K562 (cell line): ENCODE data around the gene PLXNA3. TPM values are rescaled to one million over a fixed set of nuclear protein-coding genes. Genes with fewer than 3 reads are reported as not detected.

ENCODE experiments used
- ARNT ChIP-seq, 2 experiments: fragments of 450-650 bp; IDR thresholded peaks; 2 replicates each; pipeline ENCODE4 v1.6.1; 2016; ENCODE audit warnings: mild to moderate bottlenecking in 1 of 2
- ATF1 ChIP-seq, 2 experiments: fragments of 450-650 bp in 1 of 2; IDR thresholded peaks; 2 replicates each; pipeline ENCODE4 v1.6.1; 2016; ENCODE audit warnings: missing compliant biosample characterization in 1 of 2, missing genetic modification characterization in 1 of 2
- BDP1 ChIP-seq: IDR thresholded peaks from 3 replicates; pipeline ENCODE4 v1.6.1; 2011; ENCODE audit not compliant: insufficient read length, insufficient read depth
- DACH1 ChIP-seq: fragments of 450-650 bp; IDR thresholded peaks from 2 replicates; pipeline ENCODE4 v1.6.1; 2018; ENCODE audit not compliant: partially characterized antibody
- EWSR1 ChIP-seq: fragments of 450-650 bp; IDR thresholded peaks from 2 replicates; pipeline ENCODE4 v1.6.1; 2018; ENCODE audit warnings: borderline replicate concordance, mild to moderate bottlenecking, low read depth, moderate library complexity; ENCODE audit not compliant: partially characterized antibody
- FOXJ3 ChIP-seq: sonication (generic); formaldehyde crosslinking; IDR thresholded peaks from 2 replicates; pipeline ENCODE4 v1.4.0; 2020; ENCODE audit warnings: mild to moderate bottlenecking, missing genetic modification reagents
- NCOA2 ChIP-seq, 2 experiments: fragments of 450-650 bp; IDR thresholded peaks; 2 replicates each; pipeline ENCODE4 v1.6.1; 2018; ENCODE audit warnings: mild to moderate bottlenecking in 2 of 2, moderate library complexity in 1 of 2; ENCODE audit not compliant: partially characterized antibody in 2 of 2
- RBM22 ChIP-seq: fragments of 200-400 bp; formaldehyde crosslinking; IDR thresholded peaks from 2 replicates; pipeline ENCODE4 v1.6.1; 2018; ENCODE audit warnings: low read length, low read depth; ENCODE audit not compliant: poor library complexity, severe bottlenecking
- TGIF2 ChIP-seq: sonication (generic); formaldehyde crosslinking; IDR thresholded peaks from 2 replicates; pipeline ENCODE4 v1.8.1; 2022; ENCODE audit warnings: mild to moderate bottlenecking, missing genetic modification reagents, moderate library complexity
- TRIM28 ChIP-seq: fragments of 450-650 bp; IDR thresholded peaks from 2 replicates; pipeline ENCODE4 v1.6.1; 2017
- TSC22D4 ChIP-seq: fragments of 450-650 bp; IDR thresholded peaks from 2 replicates; pipeline ENCODE4 v1.6.1; 2016; ENCODE audit warnings: missing genetic modification characterization, missing biosample characterization, control low read depth
- ZNF146 ChIP-seq: IDR thresholded peaks from one replicate; pipeline ENCODE4 v1.6.1; 2018; ENCODE audit warnings: missing compliant biosample characterization; ENCODE audit not compliant: unreplicated experiment
- ZNF253 ChIP-seq: fragments of 250-450 bp; sonication (Bioruptor Pico); conservative IDR thresholded peaks from 2 replicates; pipeline ENCODE4 v1.6.1; 2021; ENCODE audit warnings: mild to moderate bottlenecking
- polyA plus RNA-seq, 8 experiments: library from polyadenylated mRNA; depleted of rRNA in 4 of 8; stranded (reverse) in 5 of 8; unstranded in 3 of 8; fragments of >200 nt; fragmentation: Nextera tagmentation in 2 of 8; fragmentation: Illumina TruSeq in 1 of 8; extraction: Ambion mirVana in 2 of 8; extraction: Trizol in 1 of 8; gene quantifications; 2 replicates each; pipeline versions ENCODE4 v1.2.1 to v1.2.3, GENCODE V29; 2011 to 2014; ENCODE audit warnings: inconsistent platforms in 1 of 8, missing spikeins in 1 of 8
- total RNA-seq, 7 experiments: library from RNA; depleted of rRNA in 6 of 7; stranded (reverse); fragments of >200 nt in 6 of 7; fragmentation: Illumina TruSeq in 2 of 7; extraction: Trizol in 2 of 7; gene quantifications; 2 replicates each; pipeline versions ENCODE4 v1.2.1 to v1.2.3, GENCODE V29; 2011 to 2021; ENCODE audit warnings: low replicate concordance in 1 of 7
- TF ChIP-seq, protein P1 (sequence below): fragments of 250-450 bp; sonication (Bioruptor Pico); IDR thresholded peaks from 2 replicates; pipeline ENCODE4 v1.5.0; 2021; ENCODE audit warnings: mild to moderate bottlenecking, borderline replicate concordance
- TF ChIP-seq, protein P2 (sequence below): fragments of 250-450 bp; sonication (Bioruptor Pico); IDR thresholded peaks from 2 replicates; pipeline ENCODE4 v1.4.0; 2020; ENCODE audit warnings: mild to moderate bottlenecking, moderate library complexity, borderline replicate concordance
- TF ChIP-seq, protein P3 (sequence below): fragments of 250-450 bp; sonication (Bioruptor Pico); IDR thresholded peaks from 2 replicates; pipeline ENCODE4 v1.4.0; 2020; ENCODE audit warnings: mild to moderate bottlenecking, moderate library complexity
- TF ChIP-seq, protein P4 (sequence below): fragments of 450-650 bp; formaldehyde crosslinking; IDR thresholded peaks from 2 replicates; pipeline ENCODE4 v1.4.0; 2020; ENCODE audit warnings: mild to moderate bottlenecking

Gene PLXNA3
- total and polyA plus RNA-seq, 9 of the 15 experiments (the other 6 are each of a cell fraction or from before 2014, with no cell fraction given) = 0.32 to 47.8 (median 7.5) TPM

DNA sequence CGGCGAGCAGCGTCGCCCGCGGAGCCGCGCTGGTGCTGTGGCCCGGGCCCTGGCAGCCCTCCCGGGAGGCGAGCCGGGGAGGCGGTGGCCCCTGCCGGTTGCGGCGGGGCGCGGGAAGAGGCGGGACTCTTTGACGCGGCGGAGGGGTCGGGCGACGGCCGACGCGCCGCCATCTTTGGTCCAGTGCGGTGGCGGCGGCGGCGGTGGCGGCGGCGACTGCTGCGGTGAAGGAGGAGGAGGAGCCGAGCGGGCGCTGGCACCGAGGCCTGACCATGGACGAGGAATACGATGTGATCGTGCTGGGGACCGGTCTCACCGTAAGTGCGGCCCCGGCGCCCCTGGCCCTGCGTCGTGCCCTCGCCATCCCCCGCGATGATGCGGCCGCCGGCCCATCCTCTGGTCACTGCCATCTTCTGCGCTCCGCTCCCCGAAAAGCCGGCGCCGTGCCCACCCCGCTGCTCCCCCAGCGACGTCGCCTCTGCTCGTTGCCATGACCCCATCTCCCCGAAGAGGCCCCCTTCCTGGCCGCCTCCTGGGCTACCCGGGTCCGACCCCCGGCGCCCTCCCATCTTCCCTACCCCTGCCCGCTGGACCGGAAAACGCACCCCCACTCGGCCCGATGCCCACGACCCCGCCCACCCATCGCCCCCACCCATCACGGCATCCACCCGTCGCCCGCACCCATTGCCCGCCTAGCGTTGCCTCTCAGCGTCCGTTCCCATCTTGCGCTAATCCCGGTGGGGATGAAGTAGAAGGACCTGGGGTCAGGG is 20.9 kb upstream of the PLXNA3 start, which contains the start of gene GDI1 (continued):
- no peak for TF ChIP-seq FOXJ3
- no peak for TF ChIP-seq RBM22
- TF ChIP-seq ZNF146 (CRISPR knock-in tag) = no peak
- TF ChIP-seq NCOA2 (IDR thresholded peaks at IDR 0.05; ENCODE audit: partially characterized antibody in 2 of 2) = no peak
- TF ChIP-seq DACH1 = no peak
- no peak for TF ChIP-seq ZNF253 (CRISPR knock-in tag)
- no peak for TF ChIP-seq ATF1 (CRISPR knock-in tag; IDR thresholded peaks at IDR 0.05)
- peak; percentile 23; the same call in 1 of the 2 replicates for TF ChIP-seq ATF1 (tag; IDR thresholded peaks at IDR 0.05)
- TF ChIP-seq, protein P1, sequence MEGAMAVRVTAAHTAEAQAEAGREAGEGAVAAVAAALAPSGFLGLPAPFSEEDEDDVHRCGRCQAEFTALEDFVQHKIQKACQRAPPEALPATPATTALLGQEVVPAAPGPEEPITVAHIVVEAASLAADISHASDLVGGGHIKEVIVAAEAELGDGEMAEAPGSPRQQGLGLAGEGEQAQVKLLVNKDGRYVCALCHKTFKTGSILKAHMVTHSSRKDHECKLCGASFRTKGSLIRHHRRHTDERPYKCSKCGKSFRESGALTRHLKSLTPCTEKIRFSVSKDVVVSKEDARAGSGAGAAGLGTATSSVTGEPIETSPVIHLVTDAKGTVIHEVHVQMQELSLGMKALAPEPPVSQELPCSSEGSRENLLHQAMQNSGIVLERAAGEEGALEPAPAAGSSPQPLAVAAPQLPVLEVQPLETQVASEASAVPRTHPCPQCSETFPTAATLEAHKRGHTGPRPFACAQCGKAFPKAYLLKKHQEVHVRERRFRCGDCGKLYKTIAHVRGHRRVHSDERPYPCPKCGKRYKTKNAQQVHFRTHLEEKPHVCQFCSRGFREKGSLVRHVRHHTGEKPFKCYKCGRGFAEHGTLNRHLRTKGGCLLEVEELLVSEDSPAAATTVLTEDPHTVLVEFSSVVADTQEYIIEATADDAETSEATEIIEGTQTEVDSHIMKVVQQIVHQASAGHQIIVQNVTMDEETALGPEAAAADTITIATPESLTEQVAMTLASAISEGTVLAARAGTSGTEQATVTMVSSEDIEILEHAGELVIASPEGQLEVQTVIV (CRISPR knock-in tag) = no peak
- TF ChIP-seq, protein P2, sequence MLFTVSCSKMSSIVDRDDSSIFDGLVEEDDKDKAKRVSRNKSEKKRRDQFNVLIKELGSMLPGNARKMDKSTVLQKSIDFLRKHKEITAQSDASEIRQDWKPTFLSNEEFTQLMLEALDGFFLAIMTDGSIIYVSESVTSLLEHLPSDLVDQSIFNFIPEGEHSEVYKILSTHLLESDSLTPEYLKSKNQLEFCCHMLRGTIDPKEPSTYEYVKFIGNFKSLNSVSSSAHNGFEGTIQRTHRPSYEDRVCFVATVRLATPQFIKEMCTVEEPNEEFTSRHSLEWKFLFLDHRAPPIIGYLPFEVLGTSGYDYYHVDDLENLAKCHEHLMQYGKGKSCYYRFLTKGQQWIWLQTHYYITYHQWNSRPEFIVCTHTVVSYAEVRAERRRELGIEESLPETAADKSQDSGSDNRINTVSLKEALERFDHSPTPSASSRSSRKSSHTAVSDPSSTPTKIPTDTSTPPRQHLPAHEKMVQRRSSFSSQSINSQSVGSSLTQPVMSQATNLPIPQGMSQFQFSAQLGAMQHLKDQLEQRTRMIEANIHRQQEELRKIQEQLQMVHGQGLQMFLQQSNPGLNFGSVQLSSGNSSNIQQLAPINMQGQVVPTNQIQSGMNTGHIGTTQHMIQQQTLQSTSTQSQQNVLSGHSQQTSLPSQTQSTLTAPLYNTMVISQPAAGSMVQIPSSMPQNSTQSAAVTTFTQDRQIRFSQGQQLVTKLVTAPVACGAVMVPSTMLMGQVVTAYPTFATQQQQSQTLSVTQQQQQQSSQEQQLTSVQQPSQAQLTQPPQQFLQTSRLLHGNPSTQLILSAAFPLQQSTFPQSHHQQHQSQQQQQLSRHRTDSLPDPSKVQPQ = no peak
- no peak for TF ChIP-seq TRIM28
- TF ChIP-seq, protein P3, sequence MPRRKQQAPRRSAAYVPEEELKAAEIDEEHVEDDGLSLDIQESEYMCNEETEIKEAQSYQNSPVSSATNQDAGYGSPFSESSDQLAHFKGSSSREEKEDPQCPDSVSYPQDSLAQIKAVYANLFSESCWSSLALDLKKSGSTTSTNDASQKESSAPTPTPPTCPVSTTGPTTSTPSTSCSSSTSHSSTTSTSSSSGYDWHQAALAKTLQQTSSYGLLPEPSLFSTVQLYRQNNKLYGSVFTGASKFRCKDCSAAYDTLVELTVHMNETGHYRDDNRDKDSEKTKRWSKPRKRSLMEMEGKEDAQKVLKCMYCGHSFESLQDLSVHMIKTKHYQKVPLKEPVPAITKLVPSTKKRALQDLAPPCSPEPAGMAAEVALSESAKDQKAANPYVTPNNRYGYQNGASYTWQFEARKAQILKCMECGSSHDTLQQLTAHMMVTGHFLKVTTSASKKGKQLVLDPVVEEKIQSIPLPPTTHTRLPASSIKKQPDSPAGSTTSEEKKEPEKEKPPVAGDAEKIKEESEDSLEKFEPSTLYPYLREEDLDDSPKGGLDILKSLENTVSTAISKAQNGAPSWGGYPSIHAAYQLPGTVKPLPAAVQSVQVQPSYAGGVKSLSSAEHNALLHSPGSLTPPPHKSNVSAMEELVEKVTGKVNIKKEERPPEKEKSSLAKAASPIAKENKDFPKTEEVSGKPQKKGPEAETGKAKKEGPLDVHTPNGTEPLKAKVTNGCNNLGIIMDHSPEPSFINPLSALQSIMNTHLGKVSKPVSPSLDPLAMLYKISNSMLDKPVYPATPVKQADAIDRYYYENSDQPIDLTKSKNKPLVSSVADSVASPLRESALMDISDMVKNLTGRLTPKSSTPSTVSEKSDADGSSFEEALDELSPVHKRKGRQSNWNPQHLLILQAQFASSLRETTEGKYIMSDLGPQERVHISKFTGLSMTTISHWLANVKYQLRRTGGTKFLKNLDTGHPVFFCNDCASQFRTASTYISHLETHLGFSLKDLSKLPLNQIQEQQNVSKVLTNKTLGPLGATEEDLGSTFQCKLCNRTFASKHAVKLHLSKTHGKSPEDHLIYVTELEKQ (CRISPR knock-in tag) = no peak
- TF ChIP-seq EWSR1 = no peak
- TF ChIP-seq TGIF2 = no peak
- TF ChIP-seq ARNT (IDR thresholded peaks at IDR 0.05) = no peak
- TF ChIP-seq TSC22D4 (tag) = no peak
- TF ChIP-seq, protein P4, sequence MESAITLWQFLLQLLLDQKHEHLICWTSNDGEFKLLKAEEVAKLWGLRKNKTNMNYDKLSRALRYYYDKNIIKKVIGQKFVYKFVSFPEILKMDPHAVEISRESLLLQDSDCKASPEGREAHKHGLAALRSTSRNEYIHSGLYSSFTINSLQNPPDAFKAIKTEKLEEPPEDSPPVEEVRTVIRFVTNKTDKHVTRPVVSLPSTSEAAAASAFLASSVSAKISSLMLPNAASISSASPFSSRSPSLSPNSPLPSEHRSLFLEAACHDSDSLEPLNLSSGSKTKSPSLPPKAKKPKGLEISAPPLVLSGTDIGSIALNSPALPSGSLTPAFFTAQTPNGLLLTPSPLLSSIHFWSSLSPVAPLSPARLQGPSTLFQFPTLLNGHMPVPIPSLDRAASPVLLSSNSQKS = no peak
- TF ChIP-seq BDP1 = no peak
